HEK293 (cell line): Measurements from ENCODE around the gene SERINC3.

Experiments
- CTCF ChIA-PET: fragments of 350-600 bp; formaldehyde crosslinking; extraction: SDS; loops from one replicate; lab custom pipeline; 2021; ENCODE audit warnings: antibody characterized with exemption; lab: Yijun Ruan, JAX
- POLR2A ChIA-PET: fragments of 300-600 bp; formaldehyde crosslinking; extraction: SDS; loops from one replicate; lab custom pipeline; 2020; ENCODE audit warnings: antibody characterized with exemption, inconsistent platforms; lab: Yijun Ruan, JAX
- H3K27ac ChIP-seq: fragments of 200-500 bp; sonication (Bioruptor generic); 2 replicates; pipeline ENCODE4 v1.5.1; 2014; ENCODE audit warnings: low read depth, low read length, control low read depth, inconsistent platforms; ENCODE audit errors: extremely low read depth
- H3K36me3 ChIP-seq, 2 experiments: fragments of 200-500 bp in 1 of 2; sonication (Bioruptor generic) in 1 of 2; 1 replicate in 1 of 2; 2 replicates in 1 of 2; pipeline ENCODE4 v1.5.1; 2014 to 2017; ENCODE audit warnings: inconsistent platforms in 2 of 2, low read length in 2 of 2; ENCODE audit not compliant: control insufficient read depth in 2 of 2, insufficient read depth in 1 of 2
- H3K4me1 ChIP-seq: fragments of 200-500 bp; sonication (Bioruptor generic); 2 replicates; pipeline ENCODE4 v1.5.1; 2014; ENCODE audit warnings: mild to moderate bottlenecking, low read length, inconsistent platforms; ENCODE audit not compliant: control insufficient read depth, insufficient read depth
- H3K4me3 ChIP-seq: 2 replicates; pipeline ENCODE4 v1.5.1; 2011; ENCODE audit warnings: low read depth, mild to moderate bottlenecking, control low read depth, low read length, moderate library complexity
- H3K9me3 ChIP-seq: fragments of 200-500 bp; sonication (Bioruptor generic); 2 replicates; pipeline ENCODE4 v1.5.1; 2014; ENCODE audit warnings: low read depth, low read length, inconsistent platforms; ENCODE audit not compliant: control insufficient read depth, insufficient read depth
- GLIS2 ChIP-seq: fragments of 450-650 bp; formaldehyde crosslinking; IDR thresholded peaks from 2 replicates; pipeline ENCODE4 v1.5.1; 2016; ENCODE audit warnings: missing biosample characterization, missing genetic modification characterization
- HIC1 ChIP-seq: fragments of 450-650 bp; formaldehyde crosslinking; IDR thresholded peaks from 2 replicates; pipeline ENCODE4 v1.5.1; 2016; ENCODE audit warnings: missing biosample characterization, missing genetic modification characterization
- HOXC10 ChIP-seq: sonication (generic); formaldehyde crosslinking; IDR thresholded peaks from 2 replicates; pipeline ENCODE4 v1.8.1; 2023; ENCODE audit warnings: mild to moderate bottlenecking, missing genetic modification reagents
- KLF10 ChIP-seq: fragments of 450-650 bp; IDR thresholded peaks from 2 replicates; pipeline ENCODE4 v1.5.1; 2018; ENCODE audit warnings: missing biosample characterization, mild to moderate bottlenecking, missing genetic modification characterization
- SALL2 ChIP-seq: fragments of 450-650 bp; formaldehyde crosslinking; IDR thresholded peaks from 2 replicates; pipeline ENCODE4 v1.5.0; 2017; ENCODE audit warnings: missing biosample characterization, mild to moderate bottlenecking, missing genetic modification characterization, borderline replicate concordance
- TRIM28 ChIP-seq: IDR thresholded peaks from 2 replicates; pipeline ENCODE4 v1.6.1; 2011; ENCODE audit warnings: low read length, control low read depth, borderline replicate concordance
- ZBTB11 ChIP-seq: fragments of 450-650 bp; formaldehyde crosslinking; conservative IDR thresholded peaks from 2 replicates; pipeline ENCODE4 v1.5.1; 2016; ENCODE audit warnings: low read depth, missing biosample characterization, missing genetic modification characterization
- ZBTB48 ChIP-seq: fragments of 450-650 bp; formaldehyde crosslinking; IDR thresholded peaks from 2 replicates; pipeline ENCODE4 v1.5.1; 2016; ENCODE audit warnings: missing biosample characterization, missing genetic modification characterization
- ZBTB6 ChIP-seq: fragments of 450-650 bp; formaldehyde crosslinking; IDR thresholded peaks from 2 replicates; pipeline ENCODE4 v1.5.1; 2017; ENCODE audit warnings: missing biosample characterization, missing genetic modification characterization
- ZFHX2 ChIP-seq: fragments of 450-650 bp; formaldehyde crosslinking; conservative IDR thresholded peaks from 2 replicates; pipeline ENCODE4 v1.5.1; 2016; ENCODE audit warnings: missing biosample characterization, missing genetic modification characterization
- ZNF274 ChIP-seq, 2 experiments: fragments of 200-500 bp in 1 of 2; fragments of 450-650 bp in 1 of 2; sonication (Bioruptor generic) in 1 of 2; formaldehyde crosslinking in 1 of 2; IDR thresholded peaks; 2 replicates each; pipeline versions ENCODE4 v1.5.1 to v1.6.1; 2014 to 2016; ENCODE audit warnings: borderline replicate concordance in 1 of 2, inconsistent platforms in 1 of 2, low read length in 1 of 2, missing biosample characterization in 1 of 2, missing genetic modification characterization in 1 of 2
- ZNF324 ChIP-seq: fragments of 450-650 bp; formaldehyde crosslinking; IDR thresholded peaks from 2 replicates; pipeline ENCODE4 v1.5.1; 2016; ENCODE audit warnings: missing biosample characterization, missing genetic modification characterization
- ZNF394 ChIP-seq: fragments of 450-650 bp; formaldehyde crosslinking; IDR thresholded peaks from 2 replicates; pipeline ENCODE4 v1.5.1; 2016; ENCODE audit warnings: missing biosample characterization, missing genetic modification characterization, mild to moderate bottlenecking, moderate library complexity, borderline replicate concordance
- ZNF416 ChIP-seq: fragments of 450-650 bp; formaldehyde crosslinking; IDR thresholded peaks from 2 replicates; pipeline ENCODE4 v1.5.1; 2016; ENCODE audit warnings: missing biosample characterization, missing genetic modification characterization
- ZNF514 ChIP-seq: fragments of 450-650 bp; formaldehyde crosslinking; IDR thresholded peaks from 2 replicates; pipeline ENCODE4 v1.5.1; 2016; ENCODE audit warnings: missing biosample characterization, missing genetic modification characterization
- ZNF560 ChIP-seq: fragments of 450-650 bp; formaldehyde crosslinking; IDR thresholded peaks from 2 replicates; pipeline ENCODE4 v1.5.1; 2017; ENCODE audit warnings: missing biosample characterization, missing genetic modification characterization, borderline replicate concordance
- TF ChIP-seq, protein P1 (sequence below): fragments of 450-650 bp; formaldehyde crosslinking; IDR thresholded peaks from 2 replicates; pipeline ENCODE4 v1.5.1; 2016; ENCODE audit warnings: missing biosample characterization, missing genetic modification characterization, low read depth
- TF ChIP-seq, protein P2 (sequence below): fragments of 450-650 bp; formaldehyde crosslinking; IDR thresholded peaks from 2 replicates; pipeline ENCODE4 v1.5.1; 2016; ENCODE audit warnings: missing biosample characterization, missing genetic modification characterization, borderline replicate concordance
- TF ChIP-seq, protein P3 (sequence below): fragments of 450-650 bp; formaldehyde crosslinking; IDR thresholded peaks from 2 replicates; pipeline ENCODE4 v1.5.1; 2016; ENCODE audit warnings: missing biosample characterization, missing genetic modification characterization

SERINC3 gene

GRCh38 chr20:44475694-44476560 lies 45.9 kb downstream of the SERINC3 start, which contains the start of gene TTPAL:
TSS of gene TTPAL (plus strand) at chr20:44475874. CDS start at chr20:44480000, 4,126 bp downstream.
- ChIA-PET CTCF (interaction anchor here (1.0 to 1.2 kb wide), 4 partner anchors 76 to 267 kb away, joined by 3 to 5 read pairs (median 4); no protein-coding TSS in a partner anchor), POLR2A (interaction anchor here (0.6 to 1.4 kb wide), 9 partner anchors 9 to 188 kb away, joined by 3 to 5 read pairs (median 3); no protein-coding TSS in a partner anchor)
- Histone ChIP-seq H3K36me3 (peaks cover 0 to 14% of the 10 kb centered on the region in 2 experiments; a peak in 2 of 3 replicates), H3K27ac (peak within 1 kb of the TSS; percentile 65; the same call in 1 of the 2 replicates), H3K9me3 (no peaks in the 10 kb centered on the region), H3K4me1 (no peaks in the 10 kb centered on the region), H3K4me3 (peak within 1 kb of the TSS; percentile 83)
- peak; percentile 30; the same call in 1 of the 2 replicates for TF ChIP-seq KLF10 (tag by site-specific recombination)
- no peak for TF ChIP-seq ZNF416
- no peak for TF ChIP-seq HOXC10 (CRISPR knock-in tag)
- TF ChIP-seq, protein P1, sequence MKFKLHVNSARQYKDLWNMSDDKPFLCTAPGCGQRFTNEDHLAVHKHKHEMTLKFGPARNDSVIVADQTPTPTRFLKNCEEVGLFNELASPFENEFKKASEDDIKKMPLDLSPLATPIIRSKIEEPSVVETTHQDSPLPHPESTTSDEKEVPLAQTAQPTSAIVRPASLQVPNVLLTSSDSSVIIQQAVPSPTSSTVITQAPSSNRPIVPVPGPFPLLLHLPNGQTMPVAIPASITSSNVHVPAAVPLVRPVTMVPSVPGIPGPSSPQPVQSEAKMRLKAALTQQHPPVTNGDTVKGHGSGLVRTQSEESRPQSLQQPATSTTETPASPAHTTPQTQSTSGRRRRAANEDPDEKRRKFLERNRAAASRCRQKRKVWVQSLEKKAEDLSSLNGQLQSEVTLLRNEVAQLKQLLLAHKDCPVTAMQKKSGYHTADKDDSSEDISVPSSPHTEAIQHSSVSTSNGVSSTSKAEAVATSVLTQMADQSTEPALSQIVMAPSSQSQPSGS (tag by site-specific recombination) = no peak
- TF ChIP-seq ZBTB11 (tag by site-specific recombination) = peak; percentile 98
- TF ChIP-seq ZBTB48 (tag by site-specific recombination) = peak; percentile 47; the same call in 1 of the 2 replicates
- peak; percentile 83; the same call in 1 of the 2 replicates for TF ChIP-seq ZNF394 (tag by site-specific recombination)
- TF ChIP-seq ZNF560 = no peak
- TF ChIP-seq, protein P2, sequence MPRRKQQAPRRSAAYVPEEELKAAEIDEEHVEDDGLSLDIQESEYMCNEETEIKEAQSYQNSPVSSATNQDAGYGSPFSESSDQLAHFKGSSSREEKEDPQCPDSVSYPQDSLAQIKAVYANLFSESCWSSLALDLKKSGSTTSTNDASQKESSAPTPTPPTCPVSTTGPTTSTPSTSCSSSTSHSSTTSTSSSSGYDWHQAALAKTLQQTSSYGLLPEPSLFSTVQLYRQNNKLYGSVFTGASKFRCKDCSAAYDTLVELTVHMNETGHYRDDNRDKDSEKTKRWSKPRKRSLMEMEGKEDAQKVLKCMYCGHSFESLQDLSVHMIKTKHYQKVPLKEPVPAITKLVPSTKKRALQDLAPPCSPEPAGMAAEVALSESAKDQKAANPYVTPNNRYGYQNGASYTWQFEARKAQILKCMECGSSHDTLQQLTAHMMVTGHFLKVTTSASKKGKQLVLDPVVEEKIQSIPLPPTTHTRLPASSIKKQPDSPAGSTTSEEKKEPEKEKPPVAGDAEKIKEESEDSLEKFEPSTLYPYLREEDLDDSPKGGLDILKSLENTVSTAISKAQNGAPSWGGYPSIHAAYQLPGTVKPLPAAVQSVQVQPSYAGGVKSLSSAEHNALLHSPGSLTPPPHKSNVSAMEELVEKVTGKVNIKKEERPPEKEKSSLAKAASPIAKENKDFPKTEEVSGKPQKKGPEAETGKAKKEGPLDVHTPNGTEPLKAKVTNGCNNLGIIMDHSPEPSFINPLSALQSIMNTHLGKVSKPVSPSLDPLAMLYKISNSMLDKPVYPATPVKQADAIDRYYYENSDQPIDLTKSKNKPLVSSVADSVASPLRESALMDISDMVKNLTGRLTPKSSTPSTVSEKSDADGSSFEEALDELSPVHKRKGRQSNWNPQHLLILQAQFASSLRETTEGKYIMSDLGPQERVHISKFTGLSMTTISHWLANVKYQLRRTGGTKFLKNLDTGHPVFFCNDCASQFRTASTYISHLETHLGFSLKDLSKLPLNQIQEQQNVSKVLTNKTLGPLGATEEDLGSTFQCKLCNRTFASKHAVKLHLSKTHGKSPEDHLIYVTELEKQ = 0 out of 2 replicates have a peak, but pooled peaks have one; percentile 40
- no peak for TF ChIP-seq SALL2 (tag by site-specific recombination)
- no peak for TF ChIP-seq ZNF274 (IDR thresholded peaks at IDR 0.05; ENCODE audit: low read length)
- TF ChIP-seq ZNF274 (tag by site-specific recombination; IDR thresholded peaks at IDR 0.05; ENCODE audit: borderline replicate concordance) = no peak
- TF ChIP-seq TRIM28 = peak; percentile 14; the same call in 1 of the 2 replicates
- TF ChIP-seq, protein P3, sequence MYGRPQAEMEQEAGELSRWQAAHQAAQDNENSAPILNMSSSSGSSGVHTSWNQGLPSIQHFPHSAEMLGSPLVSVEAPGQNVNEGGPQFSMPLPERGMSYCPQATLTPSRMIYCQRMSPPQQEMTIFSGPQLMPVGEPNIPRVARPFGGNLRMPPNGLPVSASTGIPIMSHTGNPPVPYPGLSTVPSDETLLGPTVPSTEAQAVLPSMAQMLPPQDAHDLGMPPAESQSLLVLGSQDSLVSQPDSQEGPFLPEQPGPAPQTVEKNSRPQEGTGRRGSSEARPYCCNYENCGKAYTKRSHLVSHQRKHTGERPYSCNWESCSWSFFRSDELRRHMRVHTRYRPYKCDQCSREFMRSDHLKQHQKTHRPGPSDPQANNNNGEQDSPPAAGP (tag by site-specific recombination) = peak; percentile 86
- TF ChIP-seq GLIS2 (tag by site-specific recombination) = peak; percentile 56
- peak; percentile 39; the same call in 1 of the 2 replicates for TF ChIP-seq HIC1 (tag by site-specific recombination)
- TF ChIP-seq ZNF514 = no peak
- TF ChIP-seq ZFHX2 (tag by site-specific recombination) = peak; percentile 88
- TF ChIP-seq ZBTB6 = no peak
- 0 out of 2 replicates have a peak, but pooled peaks have one; percentile 28 for TF ChIP-seq ZNF324 (tag by site-specific recombination)
